IMR-90 (cell line): ENCODE data around the gene LGALS12. TPM values are rescaled to one million over a fixed set of nuclear protein-coding genes. Genes with fewer than 3 reads are reported as not detected.

Experiments used
- ATAC-seq: fragments of 200-7000 bp; cut with Tn5 transposase; 2 replicates; pipeline ENCODE4 v1.9.1; 2020; ENCODE audit warnings: low read depth, mild to moderate bottlenecking, moderate library complexity
- BruUV-seq: library from RNA; stranded (reverse); fragments of 400-500 nt; replicated peaks from 2 replicates; lab custom pipeline; 2021; lab: Mats Ljungman, UMichigan
- CTCF ChIA-PET: fragments of 300-600 bp; formaldehyde crosslinking; extraction: SDS; loops from one replicate; lab custom pipeline; 2021; ENCODE audit warnings: antibody characterized with exemption; lab: Yijun Ruan, JAX
- POLR2A ChIA-PET: fragments of 300-600 bp; sonication (Branson Sonifier 250); formaldehyde crosslinking; loops from one replicate; lab custom pipeline; 2022; ENCODE audit warnings: antibody characterized with exemption; ENCODE audit not compliant: unreplicated experiment; lab: Charles Lee
- DNase-seq: peaks from one replicate; pipeline ENCODE4 v3.0.0; 2013
- H2AFZ ChIP-seq: replicated peaks from 2 replicates; pipeline ENCODE3; 2013; ENCODE audit warnings: low read length, mild to moderate bottlenecking; ENCODE audit not compliant: poor library complexity
- H2AK5ac ChIP-seq: 2 replicates; pipeline ENCODE4 v1.6.1; 2013; ENCODE audit warnings: low read depth, low read length, inconsistent platforms
- H2AK9ac ChIP-seq: replicated peaks from 2 replicates; pipeline ENCODE3; 2013; ENCODE audit warnings: mild to moderate bottlenecking, low read depth, low read length, moderate library complexity; ENCODE audit not compliant: poor library complexity
- H2BK120ac ChIP-seq: 2 replicates; pipeline ENCODE4 v1.6.1; 2013; ENCODE audit warnings: low read depth, low read length, inconsistent platforms
- H2BK15ac ChIP-seq: 3 replicates; pipeline ENCODE4 v1.6.1; 2013; ENCODE audit warnings: low read depth, low read length, inconsistent platforms
- H2BK20ac ChIP-seq: 2 replicates; pipeline ENCODE4 v1.6.1; 2013; ENCODE audit warnings: low read depth, mild to moderate bottlenecking, inconsistent platforms, low read length, moderate library complexity
- H2BK5ac ChIP-seq: 2 replicates; pipeline ENCODE4 v1.6.1; 2013; ENCODE audit warnings: mild to moderate bottlenecking, low read depth, low read length, inconsistent platforms; ENCODE audit not compliant: poor library complexity, severe bottlenecking
- H3K14ac ChIP-seq: replicated peaks from 2 replicates; pipeline ENCODE4 v1.6.1; 2013; ENCODE audit warnings: low read depth, low read length, inconsistent platforms
- H3K18ac ChIP-seq: 2 replicates; pipeline ENCODE4 v1.6.1; 2013; ENCODE audit warnings: low read depth, low read length, control low read depth
- H3K23ac ChIP-seq: 2 replicates; pipeline ENCODE4 v1.6.1; 2013; ENCODE audit warnings: low read depth, low read length, inconsistent platforms
- H3K27ac ChIP-seq: 2 replicates; pipeline ENCODE4 v1.5.1; 2013; ENCODE audit warnings: mild to moderate bottlenecking, control low read depth, low read length; ENCODE audit not compliant: insufficient read depth
- H3K27me3 ChIP-seq: 2 replicates; pipeline ENCODE4 v1.6.1; 2013; ENCODE audit warnings: low read length; ENCODE audit not compliant: control insufficient read depth, insufficient read depth
- H3K36me3 ChIP-seq: 2 replicates; pipeline ENCODE4 v1.6.1; 2013; ENCODE audit warnings: low read length, mixed read lengths; ENCODE audit not compliant: control insufficient read depth, insufficient read depth
- H3K4ac ChIP-seq: 2 replicates; pipeline ENCODE4 v1.6.1; 2013; ENCODE audit warnings: low read depth, low read length, inconsistent platforms
- H3K4me1 ChIP-seq: 2 replicates; pipeline ENCODE4 v1.6.1; 2013; ENCODE audit warnings: low read length, mixed read lengths; ENCODE audit not compliant: control insufficient read depth, insufficient read depth
- H3K4me2 ChIP-seq: 2 replicates; pipeline ENCODE4 v1.6.1; 2013; ENCODE audit warnings: low read depth, mild to moderate bottlenecking, control low read depth, low read length, moderate library complexity
- H3K4me3 ChIP-seq: 2 replicates; pipeline ENCODE4 v1.5.1; 2013; ENCODE audit warnings: low read depth, mild to moderate bottlenecking, control low read depth, low read length, moderate library complexity; ENCODE audit not compliant: insufficient read depth
- H3K56ac ChIP-seq: 2 replicates; pipeline ENCODE4 v1.6.1; 2013; ENCODE audit warnings: low read length, inconsistent platforms; ENCODE audit not compliant: insufficient read depth; ENCODE audit errors: extremely low read depth
- H3K79me1 ChIP-seq, 2 experiments: 2 replicates each; pipeline ENCODE4 v1.6.1; 2013; ENCODE audit warnings: low read length in 2 of 2, inconsistent platforms in 1 of 2, low read depth in 1 of 2
- H3K9ac ChIP-seq: 2 replicates; pipeline ENCODE4 v1.6.1; 2013; ENCODE audit warnings: low read depth, low read length, control low read depth
- H3K9me1 ChIP-seq: 2 replicates; pipeline ENCODE4 v1.6.1; 2013; ENCODE audit warnings: low read length, inconsistent platforms; ENCODE audit not compliant: insufficient read depth
- H3K9me3 ChIP-seq: 2 replicates; pipeline ENCODE4 v1.6.1; 2013; ENCODE audit warnings: low read length; ENCODE audit not compliant: control insufficient read depth, insufficient read depth
- H4K20me1 ChIP-seq: 2 replicates; pipeline ENCODE4 v1.6.1; 2013; ENCODE audit warnings: low read length, inconsistent platforms; ENCODE audit not compliant: insufficient read depth
- H4K5ac ChIP-seq: 2 replicates; pipeline ENCODE4 v1.6.1; 2013; ENCODE audit warnings: mild to moderate bottlenecking, low read depth, low read length, control low read depth
- H4K8ac ChIP-seq, 2 experiments: 2 replicates each; pipeline ENCODE4 v1.6.1; 2013; ENCODE audit warnings: low read depth in 2 of 2, low read length in 2 of 2, control low read depth in 1 of 2, inconsistent platforms in 1 of 2
- H4K91ac ChIP-seq: 2 replicates; pipeline ENCODE4 v1.6.1; 2013; ENCODE audit warnings: low read depth, low read length, inconsistent platforms; ENCODE audit not compliant: insufficient read depth
- BHLHE40 ChIP-seq: fragments of 150-350 bp; IDR thresholded peaks from 2 replicates; pipeline ENCODE4 v1.6.1; 2016; ENCODE audit warnings: mild to moderate bottlenecking, low read depth, low read length
- CEBPB ChIP-seq: IDR thresholded peaks from 2 replicates; pipeline ENCODE4 v1.6.1; 2012; ENCODE audit warnings: low read depth, low read length, improper control_type of control experiment
- CHD1 ChIP-seq: IDR thresholded peaks from 2 replicates; pipeline ENCODE4 v1.6.1; 2012; ENCODE audit warnings: low read depth, low read length, improper control_type of control experiment
- CTCF ChIP-seq: conservative IDR thresholded peaks from 2 replicates; pipeline ENCODE4 v1.5.1; 2012; ENCODE audit warnings: mild to moderate bottlenecking, low read depth, low read length, improper control_type of control experiment
- FOS ChIP-seq: fragments of 150-350 bp; IDR thresholded peaks from 2 replicates; pipeline ENCODE4 v1.6.1; 2016; ENCODE audit warnings: low read depth, low read length
- MAFK ChIP-seq: IDR thresholded peaks from 2 replicates; pipeline ENCODE4 v1.6.1; 2012; ENCODE audit warnings: low read depth, low read length, improper control_type of control experiment
- MAZ ChIP-seq: IDR thresholded peaks from 2 replicates; pipeline ENCODE4 v1.6.1; 2012; ENCODE audit warnings: low read depth, mild to moderate bottlenecking, low read length, improper control_type of control experiment, moderate library complexity, borderline replicate concordance
- MXI1 ChIP-seq: IDR thresholded peaks from 2 replicates; pipeline ENCODE4 v1.6.1; 2012; ENCODE audit warnings: low read depth, mild to moderate bottlenecking, low read length, moderate library complexity, borderline replicate concordance
- NFE2L2 ChIP-seq: fragments of 150-350 bp; IDR thresholded peaks from 2 replicates; pipeline ENCODE4 v1.6.1; 2016; ENCODE audit warnings: low read depth, mild to moderate bottlenecking, low read length
- POLR2A ChIP-seq: IDR thresholded peaks from 2 replicates; pipeline ENCODE4 v1.6.1; 2012; ENCODE audit warnings: mild to moderate bottlenecking, low read depth, low read length
- RAD21 ChIP-seq: IDR thresholded peaks from 2 replicates; pipeline ENCODE4 v1.6.1; 2012; ENCODE audit warnings: low read length, improper control_type of control experiment
- RCOR1 ChIP-seq: IDR thresholded peaks from 2 replicates; pipeline ENCODE4 v1.6.1; 2012; ENCODE audit warnings: mild to moderate bottlenecking, low read length, improper control_type of control experiment; ENCODE audit not compliant: insufficient replicate concordance
- RFX5 ChIP-seq: IDR thresholded peaks from 2 replicates; pipeline ENCODE4 v1.8.0; 2012; ENCODE audit warnings: low read depth, mild to moderate bottlenecking, low read length, moderate library complexity
- SMC3 ChIP-seq: fragments of 150-350 bp; IDR thresholded peaks from 2 replicates; pipeline ENCODE4 v1.6.1; 2016; ENCODE audit warnings: low read depth, mild to moderate bottlenecking, antibody characterized with exemption, low read length, moderate library complexity
- WGBS, 2 experiments: methylation state at CpG; one replicate each; pipeline versions ENCODE4 v1.1.5 to v1.1.7; 2013; ENCODE audit warnings: missing lambda C conversion rate in 2 of 2; ENCODE audit not compliant: insufficient read length in 1 of 2; ENCODE audit errors: extremely low coverage in 2 of 2; 5-methylcytosine and 5-hydroxymethylcytosine counted together
- dilution Hi-C: fragments of 300-500 bp; cut with HindIII; formaldehyde crosslinking; loops from one replicate; pipeline ENCODE4 v1.14.3; 2018; ENCODE audit warnings: low sequenced_read_pairs; ENCODE audit not compliant: unreplicated experiment
- in situ Hi-C: fragments of 300-500 bp; cut with MboI; formaldehyde crosslinking; loops from 3 replicates; pipeline ENCODE4 v1.14.3; 2019; ENCODE audit warnings: low sequenced_read_pairs, inconsistent platforms, mixed read lengths
- intact Hi-C: fragments of 100-400 bp; cut with micrococcal nuclease; formaldehyde crosslinking; loops from 2 replicates; pipeline ENCODE4 v1.10.0; 2022
- polyA plus RNA-seq, 3 experiments: library from polyadenylated mRNA; depleted of rRNA; stranded (reverse); fragments of >200 nt; gene quantifications; 2 replicates each; pipeline ENCODE4 v1.2.3, GENCODE V29; 2012; ENCODE audit warnings: low replicate concordance in 1 of 3
- total RNA-seq: library from RNA; depleted of rRNA; stranded (reverse); fragments of >200 nt; gene quantifications from 2 replicates; pipeline ENCODE4 v1.2.3, GENCODE V29; 2012
- TF ChIP-seq, protein P1 (sequence below): fragments of 150-350 bp; IDR thresholded peaks from 2 replicates; pipeline ENCODE4 v1.6.1; 2017; ENCODE audit warnings: mild to moderate bottlenecking, antibody characterized with exemption, low read length, low read depth
- TF ChIP-seq, protein P2 (sequence below): fragments of 150-350 bp; IDR thresholded peaks from 2 replicates; pipeline ENCODE4 v1.6.1; 2016; ENCODE audit warnings: low read depth, mild to moderate bottlenecking, low read length, moderate library complexity, borderline replicate concordance

The LGALS12 gene
- total and polyA plus RNA-seq, 2 of the 4 experiments (the other 2 are of a cell fraction), result not detected

- intact Hi-C loops (no loop called here), in situ Hi-C loops (no loop called here), dilution Hi-C loops (no loop called here)
- H4K91ac ChIP-seq, result no peak overlapping the region
- ChIA-PET CTCF (no interaction called here), POLR2A (no interaction called here)
- H3K14ac ChIP-seq, result no peak overlapping the region
- TF ChIP-seq CTCF (no peak), CEBPB (no peak), POLR2A (no peak), SMC3 (no peak), MXI1 (no peak), RFX5 (no peak), RCOR1 (no peak), BHLHE40 (no peak), RAD21 (no peak), CHD1 (no peak), MAZ (no peak), MAFK (no peak), FOS (no peak), NFE2L2 (no peak)
- TF ChIP-seq, protein P1, sequence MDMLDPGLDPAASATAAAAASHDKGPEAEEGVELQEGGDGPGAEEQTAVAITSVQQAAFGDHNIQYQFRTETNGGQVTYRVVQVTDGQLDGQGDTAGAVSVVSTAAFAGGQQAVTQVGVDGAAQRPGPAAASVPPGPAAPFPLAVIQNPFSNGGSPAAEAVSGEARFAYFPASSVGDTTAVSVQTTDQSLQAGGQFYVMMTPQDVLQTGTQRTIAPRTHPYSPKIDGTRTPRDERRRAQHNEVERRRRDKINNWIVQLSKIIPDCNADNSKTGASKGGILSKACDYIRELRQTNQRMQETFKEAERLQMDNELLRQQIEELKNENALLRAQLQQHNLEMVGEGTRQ, result no peak
- TF ChIP-seq, protein P2, sequence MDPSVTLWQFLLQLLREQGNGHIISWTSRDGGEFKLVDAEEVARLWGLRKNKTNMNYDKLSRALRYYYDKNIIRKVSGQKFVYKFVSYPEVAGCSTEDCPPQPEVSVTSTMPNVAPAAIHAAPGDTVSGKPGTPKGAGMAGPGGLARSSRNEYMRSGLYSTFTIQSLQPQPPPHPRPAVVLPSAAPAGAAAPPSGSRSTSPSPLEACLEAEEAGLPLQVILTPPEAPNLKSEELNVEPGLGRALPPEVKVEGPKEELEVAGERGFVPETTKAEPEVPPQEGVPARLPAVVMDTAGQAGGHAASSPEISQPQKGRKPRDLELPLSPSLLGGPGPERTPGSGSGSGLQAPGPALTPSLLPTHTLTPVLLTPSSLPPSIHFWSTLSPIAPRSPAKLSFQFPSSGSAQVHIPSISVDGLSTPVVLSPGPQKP, result no peak
- H4K8ac ChIP-seq, result no peak overlapping the region
- H2BK5ac ChIP-seq, result no peak overlapping the region
- H2AK9ac ChIP-seq, result no peak overlapping the region
- no peak overlapping the region for H2AFZ ChIP-seq
- no peaks in the 10 kb centered on the region for H3K9me3 ChIP-seq
- H3K9me1 ChIP-seq, result no peaks in the 10 kb centered on the region
- no peak overlapping the region for H3K9ac ChIP-seq
- no peak overlapping the region for H2BK120ac ChIP-seq
- no peak overlapping the region for H3K27ac ChIP-seq
- H3K4me2 ChIP-seq, result no peak overlapping the region
- BruUV-seq, result no TSS peak
- DNase-seq, result no peak
- H3K56ac ChIP-seq, result no peak overlapping the region
- 20% methylated on average over 1 of the region's 7 CpGs; no CpG with 5 or more reads in 1 of the 2 experiments for WGBS, 2 experiments
- no peaks in the 10 kb centered on the region for H3K4me1 ChIP-seq
- no peak for ATAC-seq
- H3K79me1 ChIP-seq, result no peaks in the 10 kb centered on the region
- H3K36me3 ChIP-seq, result no peaks in the 10 kb centered on the region
- no peak overlapping the region for H3K23ac ChIP-seq
- H3K4me3 ChIP-seq, result no peak overlapping the region
- H2AK5ac ChIP-seq, result no peak overlapping the region
- no peak overlapping the region for H3K4ac ChIP-seq
- peaks cover 43% of the 10 kb centered on the region for H3K27me3 ChIP-seq
- H2BK15ac ChIP-seq, result no peak overlapping the region
- no peaks in the 10 kb centered on the region for H4K20me1 ChIP-seq
- H2BK20ac ChIP-seq, result no peak overlapping the region
- H4K5ac ChIP-seq, result no peak overlapping the region
- H3K18ac ChIP-seq, result no peak overlapping the region
Measured at GRCh38 chr11:63557570-63557969, 51.7 kb downstream of the LGALS12 start.
